ENCODE results near the gene SLITRK6.

SLITRK6 gene

GRCh38 chr13:85799097-85799582 lies at the start of gene SLITRK6:
SLITRK6 (minus strand) TSS chr13:85799419; CDS start chr13:85796508, 2,911 bp downstream.
- in situ Hi-C loops (cut with HindIII; ENCODE audit: low sequenced_read_pairs), result no loop called here
- no peak within 1 kb of the TSS for H3K4me3 ChIP-seq (ENCODE audit: low read depth, low read length)
- TF ChIP-seq CTCF (IDR thresholded peaks at IDR 0.05; ENCODE audit: low read depth, low read length), result no peak
- DNase-seq (ENCODE audit: low read depth, low spot score), result peak; percentile 79

GRCh38 chr13:85847012-85847411 lies 47.8 kb upstream of the SLITRK6 start:
- DNase-seq (ENCODE audit: low read depth, low spot score), result no peak
- in situ Hi-C loops (cut with HindIII; ENCODE audit: low sequenced_read_pairs), result no loop called here
- H3K4me3 ChIP-seq (ENCODE audit: low read depth, low read length), result no peak overlapping the region
- no peak for TF ChIP-seq CTCF (IDR thresholded peaks at IDR 0.05; ENCODE audit: low read depth, low read length)

GRCh38 chr13:85841427-85841826 lies 42.2 kb upstream of the SLITRK6 start:
- TF ChIP-seq CTCF (IDR thresholded peaks at IDR 0.05; ENCODE audit: low read depth, low read length), result no peak
- no peak for DNase-seq (ENCODE audit: low read depth, low spot score)
- in situ Hi-C loops (cut with HindIII; ENCODE audit: low sequenced_read_pairs), result no loop called here
- no peak overlapping the region for H3K4me3 ChIP-seq (ENCODE audit: low read depth, low read length)

GRCh38 chr13:85833921-85834320 lies 34.7 kb upstream of the SLITRK6 start:
- no peak for DNase-seq (ENCODE audit: low read depth, low spot score)
- TF ChIP-seq CTCF (IDR thresholded peaks at IDR 0.05; ENCODE audit: low read depth, low read length), result no peak

GRCh38 chr13:85828094-85828684 lies 29.0 kb upstream of the SLITRK6 start:
- in situ Hi-C loops (cut with HindIII; ENCODE audit: low sequenced_read_pairs), result no loop called here
- TF ChIP-seq CTCF (IDR thresholded peaks at IDR 0.05; ENCODE audit: low read depth, low read length), result peak; percentile 67
- no peak overlapping the region for H3K4me3 ChIP-seq (ENCODE audit: low read depth, low read length)
- DNase-seq (ENCODE audit: low read depth, low spot score), result peak; percentile 25

More at GRCh38 chr13:85833921-85834320, 34.7 kb upstream of the SLITRK6 start:
- H3K4me3 ChIP-seq (ENCODE audit: low read depth, low read length), result no peak overlapping the region
- in situ Hi-C loops (cut with HindIII; ENCODE audit: low sequenced_read_pairs), result no loop called here

- no peak for DNase-seq (ENCODE audit: low read depth, low spot score)
- no peak for TF ChIP-seq CTCF (IDR thresholded peaks at IDR 0.05; ENCODE audit: low read depth, low read length)
- in situ Hi-C loops (cut with HindIII; ENCODE audit: low sequenced_read_pairs), result no loop called here
- no peak overlapping the region for H3K4me3 ChIP-seq (ENCODE audit: low read depth, low read length)
These were observed 26.2 kb upstream of the SLITRK6 start for GRCh38 chr13:85825454-85825853.
